H1 (cell line): ENCODE data around the gene LY6G6F. TPM values are rescaled to one million over a fixed set of nuclear protein-coding genes. Genes with fewer than 3 reads are reported as not detected.

ENCODE experiments used
- CTCF ChIA-PET: fragments of 300-600 bp; sonication (Branson Sonifier 250); formaldehyde crosslinking; loops from one replicate; lab custom pipeline; 2021; ENCODE audit not compliant: partially characterized antibody; lab: Charles Lee
- POLR2A ChIA-PET: fragments of 300-600 bp; sonication (Branson Sonifier 250); formaldehyde crosslinking; loops from one replicate; lab custom pipeline; 2021; ENCODE audit warnings: inconsistent platforms; ENCODE audit not compliant: partially characterized antibody; lab: Charles Lee
- DNase-seq, 2 experiments: peaks; one replicate each; pipeline versions ENCODE4 v3.0.0 to v3.0.0-alpha.2; 2010 to 2022; ENCODE audit warnings: low spot score in 2 of 2, low read depth in 1 of 2, mixed read lengths in 1 of 2
- FAIRE-seq: peaks from 2 replicates; lab custom pipeline; 2011; peaks lifted over from hg19 to GRCh38; lab: Jason Lieb, UNC
- H2AFZ ChIP-seq: 2 replicates; pipeline ENCODE4 v1.8.1; 2012; ENCODE audit warnings: low read length, inconsistent platforms
- H2AK5ac ChIP-seq: 2 replicates; pipeline ENCODE4 v1.6.1; 2013; ENCODE audit warnings: low read depth, low read length
- H2BK120ac ChIP-seq: replicated peaks from 2 replicates; pipeline ENCODE3; 2013; ENCODE audit warnings: low read depth, low read length, inconsistent platforms
- H2BK12ac ChIP-seq: 2 replicates; pipeline ENCODE4 v1.6.1; 2013; ENCODE audit warnings: low read depth, low read length
- H2BK15ac ChIP-seq: 2 replicates; pipeline ENCODE4 v1.6.1; 2013; ENCODE audit warnings: low read length
- H2BK20ac ChIP-seq: 2 replicates; pipeline ENCODE4 v1.6.1; 2013; ENCODE audit warnings: low read length
- H2BK5ac ChIP-seq: 2 replicates; pipeline ENCODE4 v1.6.1; 2013; ENCODE audit warnings: low read depth, low read length
- H3K14ac ChIP-seq: 2 replicates; pipeline ENCODE4 v1.6.1; 2013; ENCODE audit warnings: inconsistent platforms; ENCODE audit not compliant: insufficient read length
- H3K18ac ChIP-seq: 2 replicates; pipeline ENCODE4 v1.6.1; 2013; ENCODE audit warnings: low read length; ENCODE audit errors: extremely low read depth
- H3K23ac ChIP-seq: 2 replicates; pipeline ENCODE4 v1.6.1; 2013; ENCODE audit warnings: inconsistent platforms; ENCODE audit not compliant: insufficient read length
- H3K23me2 ChIP-seq: 2 replicates; pipeline ENCODE4 v1.6.1; 2013; ENCODE audit warnings: low read depth, low read length
- H3K27ac ChIP-seq: 2 replicates; pipeline ENCODE4 v1.6.1; 2011; ENCODE audit warnings: low read depth, low read length, inconsistent platforms
- H3K27me3 ChIP-seq, 4 experiments: replicated peaks in 1 of 4; 1 replicate in 1 of 4; 2 replicates in 3 of 4; pipeline versions ENCODE4 v1.6.1 to v1.8.1; 2011 to 2013; ENCODE audit warnings: low read length in 3 of 4, mild to moderate bottlenecking in 3 of 4, inconsistent platforms in 2 of 4, mixed read lengths in 2 of 4, moderate library complexity in 1 of 4; ENCODE audit not compliant: control insufficient read depth in 3 of 4, insufficient read depth in 3 of 4; ENCODE audit errors: extremely low read depth in 1 of 4
- H3K36me3 ChIP-seq, 4 experiments: 2 replicates each; pipeline versions ENCODE4 v1.6.1 to v1.8.1; 2011 to 2013; ENCODE audit warnings: mild to moderate bottlenecking in 4 of 4, low read length in 3 of 4, moderate library complexity in 2 of 4, control low read depth in 1 of 4, inconsistent platforms in 1 of 4; ENCODE audit not compliant: insufficient read depth in 4 of 4, control insufficient read depth in 2 of 4
- H3K4ac ChIP-seq: replicated peaks from 2 replicates; pipeline ENCODE3; 2013; ENCODE audit warnings: low read length, low read depth, mixed read lengths, inconsistent platforms; ENCODE audit not compliant: insufficient read length
- H3K4me1 ChIP-seq, 4 experiments: replicated peaks in 1 of 4; 1 replicate in 1 of 4; 2 replicates in 3 of 4; pipeline versions ENCODE4 v1.6.1 to v1.8.1; 2011 to 2013; ENCODE audit warnings: low read length in 3 of 4, inconsistent platforms in 2 of 4, mixed read lengths in 1 of 4; ENCODE audit not compliant: insufficient read depth in 4 of 4, control insufficient read depth in 3 of 4
- H3K4me2 ChIP-seq, 2 experiments: 2 replicates each; pipeline versions ENCODE4 v1.6.1 to v1.8.1; 2011 to 2013; ENCODE audit warnings: low read depth in 2 of 2, low read length in 2 of 2, control low read depth in 1 of 2, inconsistent platforms in 1 of 2, mild to moderate bottlenecking in 1 of 2; ENCODE audit not compliant: insufficient read depth in 1 of 2
- H3K4me3 ChIP-seq, 4 experiments: fragments of 200-600, 300-600 bp in 1 of 4; sonication (generic), shearing (Covaris generic), sonication (Bioruptor Twin) in 1 of 4; 2 replicates each; pipeline versions ENCODE4 v1.5.1 to v1.8.1; 2011 to 2016; ENCODE audit warnings: low read length in 4 of 4, low read depth in 3 of 4, control low read depth in 2 of 4, inconsistent platforms in 2 of 4, mild to moderate bottlenecking in 2 of 4, mixed read lengths in 1 of 4, moderate library complexity in 1 of 4; ENCODE audit not compliant: insufficient read depth in 2 of 4; ENCODE audit errors: extremely low read depth in 1 of 4
- H3K56ac ChIP-seq: replicated peaks from 2 replicates; pipeline ENCODE3; 2013; ENCODE audit warnings: low read depth, mild to moderate bottlenecking, mixed read lengths, low read length, inconsistent platforms; ENCODE audit not compliant: insufficient read length
- H3K79me1 ChIP-seq: 2 replicates; pipeline ENCODE4 v1.6.1; 2013; ENCODE audit warnings: low read depth, low read length, control low read depth
- H3K79me2 ChIP-seq, 2 experiments: 2 replicates each; pipeline versions ENCODE4 v1.6.1 to v1.8.1; 2012 to 2013; ENCODE audit warnings: low read length in 2 of 2, mild to moderate bottlenecking in 2 of 2, inconsistent platforms in 1 of 2; ENCODE audit not compliant: insufficient read depth in 2 of 2, control insufficient read depth in 1 of 2
- H3K9ac ChIP-seq, 4 experiments: replicated peaks in 1 of 4; 1 replicate in 1 of 4; 2 replicates in 3 of 4; pipeline versions ENCODE4 v1.6.1 to v1.8.1; 2011 to 2013; ENCODE audit warnings: low read depth in 3 of 4, low read length in 3 of 4, control low read depth in 2 of 4, mild to moderate bottlenecking in 2 of 4, moderate library complexity in 2 of 4, inconsistent platforms in 1 of 4; ENCODE audit errors: extremely low read depth in 1 of 4
- H3K9me3 ChIP-seq, 2 experiments: 2 replicates each; pipeline versions ENCODE4 v1.6.1 to v1.8.1; 2012 to 2013; ENCODE audit warnings: mild to moderate bottlenecking in 2 of 2, moderate library complexity in 2 of 2, control low read depth in 1 of 2, inconsistent platforms in 1 of 2, low read depth in 1 of 2, low read length in 1 of 2, mixed read lengths in 1 of 2; ENCODE audit not compliant: insufficient read depth in 2 of 2
- H4K20me1 ChIP-seq, 2 experiments: replicated peaks in 1 of 2; 2 replicates each; pipeline versions ENCODE3 to v1.8.1; 2011 to 2013; ENCODE audit warnings: inconsistent platforms in 2 of 2, low read length in 2 of 2, mild to moderate bottlenecking in 1 of 2; ENCODE audit not compliant: insufficient read depth in 2 of 2, control insufficient read depth in 1 of 2
- H4K5ac ChIP-seq: 2 replicates; pipeline ENCODE4 v1.6.1; 2013; ENCODE audit warnings: low read length, low read depth, mixed read lengths, inconsistent platforms; ENCODE audit not compliant: insufficient read length
- H4K8ac ChIP-seq: 2 replicates; pipeline ENCODE4 v1.8.0; 2013; ENCODE audit warnings: mild to moderate bottlenecking, moderate library complexity, low read length, inconsistent platforms; ENCODE audit not compliant: insufficient read depth; ENCODE audit errors: extremely low read depth
- H4K91ac ChIP-seq: replicated peaks from 2 replicates; pipeline ENCODE3; 2013; ENCODE audit warnings: low read length, mixed read lengths, inconsistent platforms; ENCODE audit not compliant: insufficient read length
- ATF3 ChIP-seq: IDR thresholded peaks from 2 replicates; pipeline ENCODE4 v1.6.1; 2011; ENCODE audit warnings: low read depth, mild to moderate bottlenecking, low read length; ENCODE audit not compliant: insufficient read depth
- CBX8 ChIP-seq: fragments of 300-800, 300-1000 bp; sonication (generic); IDR thresholded peaks from 2 replicates; pipeline ENCODE4 v1.7.1; 2016; ENCODE audit warnings: low read depth, low read length, borderline replicate concordance
- CEBPB ChIP-seq: IDR thresholded peaks from 2 replicates; pipeline ENCODE4 v1.6.1; 2012; ENCODE audit warnings: low read depth, low read length
- HDAC6 ChIP-seq: IDR thresholded peaks from one replicate; pipeline ENCODE4 v1.7.1; 2012; ENCODE audit warnings: low read depth, mild to moderate bottlenecking, inconsistent platforms, low read length, moderate library complexity
- JUND ChIP-seq: IDR thresholded peaks from 2 replicates; pipeline ENCODE4 v1.6.1; 2011; ENCODE audit warnings: mild to moderate bottlenecking, improper control_type of control experiment, low read length
- POU5F1 ChIP-seq: IDR thresholded peaks from 2 replicates; pipeline ENCODE4 v1.6.1; 2011; ENCODE audit warnings: low read depth, mild to moderate bottlenecking, low read length, moderate library complexity
- RBBP5 ChIP-seq: IDR thresholded peaks from 2 replicates; pipeline ENCODE4 v1.7.1; 2012; ENCODE audit warnings: low read depth, mild to moderate bottlenecking, inconsistent platforms, low read length, moderate library complexity, borderline replicate concordance
- RXRA ChIP-seq: IDR thresholded peaks from 2 replicates; pipeline ENCODE4 v1.6.1; 2011; ENCODE audit warnings: low read depth, mild to moderate bottlenecking, low read length, moderate library complexity; ENCODE audit not compliant: insufficient read depth
- SP4 ChIP-seq: IDR thresholded peaks from 2 replicates; pipeline ENCODE4 v1.6.1; 2012; ENCODE audit warnings: low read length, inconsistent platforms
- TEAD4 ChIP-seq: IDR thresholded peaks from 2 replicates; pipeline ENCODE4 v1.6.1; 2012; ENCODE audit warnings: low read depth, low read length, inconsistent platforms, mixed read lengths
- YY1 ChIP-seq: IDR thresholded peaks from 2 replicates; pipeline ENCODE4 v1.6.1; 2011; ENCODE audit warnings: low read depth, mild to moderate bottlenecking, low read length
- WGBS, 2 experiments: shearing (Covaris generic) in 1 of 2; methylation state at CpG; one replicate each; pipeline versions ENCODE4 v1.1.6 to v1.1.7; 2013 to 2015; ENCODE audit warnings: low lambda C conversion rate in 2 of 2, mixed read lengths in 2 of 2, inconsistent platforms in 1 of 2, low coverage in 1 of 2, missing lambda C conversion rate in 1 of 2; ENCODE audit not compliant: insufficient replicate concordance in 2 of 2, insufficient coverage in 1 of 2, insufficient read length in 1 of 2; ENCODE audit errors: extremely low coverage in 1 of 2, missing lambda C conversion rate in 1 of 2; 5-methylcytosine and 5-hydroxymethylcytosine counted together
- polyA plus RNA-seq, 7 experiments: library from polyadenylated mRNA; depleted of rRNA in 3 of 7; stranded (reverse) in 5 of 7; unstranded in 2 of 7; fragments of >200 nt in 5 of 7; fragments of 200-250 nt in 2 of 7; gene quantifications; 1 replicate in 5 of 7; 2 replicates in 1 of 7; 4 replicates in 1 of 7; pipeline versions ENCODE4 v1.2.1 to v1.2.3, GENCODE V29; 2011 to 2013; ENCODE audit warnings: missing spikeins in 2 of 7, mixed read lengths in 2 of 7
- total RNA-seq: library from RNA; stranded (reverse); fragmentation: NEBNext Ultra II Directional; extraction: Animal tissue kit (Norgen Biotek cat#: 25700); gene quantifications from 2 replicates; pipeline ENCODE4 v1.2.1, GENCODE V29; 2021

LY6G6F gene
- total and polyA plus RNA-seq, 2 of the 8 experiments (the other 6 are each of a cell fraction or from before 2014, with no cell fraction given), result not detected

GRCh38 chr6:31734247-31734820 is 27.7 kb downstream of the LY6G6F start:
- no peak overlapping the region for H3K23ac ChIP-seq
- no peak overlapping the region for H2AFZ ChIP-seq
- H3K36me3 ChIP-seq, result peaks cover 10 to 30% (median 21%) of the 10 kb centered on the region in 4 experiments
- H3K27me3 ChIP-seq, result no peaks in the 10 kb centered on the region
- H3K9ac ChIP-seq, result no peak overlapping the region; a peak in 2 of 7 replicates
- peaks cover 0 to 26% of the 10 kb centered on the region in 2 experiments; a peak in 2 of 4 replicates for H3K79me2 ChIP-seq
- H3K14ac ChIP-seq, result no peak overlapping the region
- no peak for FAIRE-seq
- peaks cover 20% of the 10 kb centered on the region for H3K23me2 ChIP-seq
- H3K9me3 ChIP-seq, result no peaks in the 10 kb centered on the region
- peak overlapping the region; percentile 4; the same call in 1 of the 2 replicates for H2BK15ac ChIP-seq
- peaks cover 8% of the 10 kb centered on the region; the same call in 1 of the 2 replicates for H3K79me1 ChIP-seq
- no peak overlapping the region for H4K91ac ChIP-seq
- no peak for DNase-seq
- H4K20me1 ChIP-seq, result peaks cover 4 to 5% of the 10 kb centered on the region in 2 experiments
- peak overlapping the region; percentile 82 to 98 (median 92) for H3K4me3 ChIP-seq
- peak overlapping the region; percentile 53; the same call in 1 of the 2 replicates for H2BK5ac ChIP-seq
- no peak overlapping the region; the same call in 1 of the 2 replicates for H2BK20ac ChIP-seq
- peak overlapping the region; percentile 25; the same call in 1 of the 2 replicates for H3K27ac ChIP-seq
- ChIA-PET CTCF (interaction anchor here (1.0 to 5.6 kb wide), 5 partner anchors 11 to 96 kb away, joined by 3 to 23 read pairs (median 5); partner anchors contain the start of gene MPIG6B), POLR2A (interaction anchor here (0.7 to 8.7 kb wide), 13 partner anchors 10 to 347 kb away, joined by 3 to 73 read pairs (median 4); partner anchors contain the start of genes CSNK2B, DDX39B, GPANK1 and LY6G6C)
- peak overlapping the region; percentile 5 for H3K4ac ChIP-seq
- H4K8ac ChIP-seq, result no peak overlapping the region
- H3K4me1 ChIP-seq, result peaks cover 22 to 32% (median 25%) of the 10 kb centered on the region in 4 experiments
- peak overlapping the region; percentile 78 to 99 for H3K4me2 ChIP-seq
- H3K56ac ChIP-seq, result no peak overlapping the region
- H3K18ac ChIP-seq, result no peak overlapping the region; the same call in 1 of the 2 replicates
- WGBS, 2 experiments, result 0% methylated on average over 2 of the region's 2 CpGs; no CpG with 5 or more reads in 1 of the 2 experiments
- no peak overlapping the region for H2BK120ac ChIP-seq
- peak overlapping the region; percentile 3; the same call in 1 of the 2 replicates for H2BK12ac ChIP-seq
- H2AK5ac ChIP-seq, result 0 out of 2 replicates have a peak overlapping the region, but pooled peaks have one; percentile 3
- no peak overlapping the region for H4K5ac ChIP-seq
- no peak for TF ChIP-seq HDAC6
- no peak for TF ChIP-seq CBX8
- TF ChIP-seq YY1, result no peak
- peak; percentile 60 for TF ChIP-seq ATF3
- no peak for TF ChIP-seq CEBPB
- TF ChIP-seq JUND, result no peak
- TF ChIP-seq TEAD4, result no peak
- TF ChIP-seq RBBP5, result no peak
- no peak for TF ChIP-seq SP4
- TF ChIP-seq POU5F1, result no peak
- no peak for TF ChIP-seq RXRA
